ENCODE data around the gene AMIGO2. TPM values are rescaled to one million over a fixed set of nuclear protein-coding genes. Genes with fewer than 3 reads are reported as not detected.

The AMIGO2 gene, protein sequence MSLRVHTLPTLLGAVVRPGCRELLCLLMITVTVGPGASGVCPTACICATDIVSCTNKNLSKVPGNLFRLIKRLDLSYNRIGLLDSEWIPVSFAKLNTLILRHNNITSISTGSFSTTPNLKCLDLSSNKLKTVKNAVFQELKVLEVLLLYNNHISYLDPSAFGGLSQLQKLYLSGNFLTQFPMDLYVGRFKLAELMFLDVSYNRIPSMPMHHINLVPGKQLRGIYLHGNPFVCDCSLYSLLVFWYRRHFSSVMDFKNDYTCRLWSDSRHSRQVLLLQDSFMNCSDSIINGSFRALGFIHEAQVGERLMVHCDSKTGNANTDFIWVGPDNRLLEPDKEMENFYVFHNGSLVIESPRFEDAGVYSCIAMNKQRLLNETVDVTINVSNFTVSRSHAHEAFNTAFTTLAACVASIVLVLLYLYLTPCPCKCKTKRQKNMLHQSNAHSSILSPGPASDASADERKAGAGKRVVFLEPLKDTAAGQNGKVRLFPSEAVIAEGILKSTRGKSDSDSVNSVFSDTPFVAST
- total RNA-seq: 1 to 10 TPM; 1.5 to 3.4 (median 3.1) TPM

DNA sequence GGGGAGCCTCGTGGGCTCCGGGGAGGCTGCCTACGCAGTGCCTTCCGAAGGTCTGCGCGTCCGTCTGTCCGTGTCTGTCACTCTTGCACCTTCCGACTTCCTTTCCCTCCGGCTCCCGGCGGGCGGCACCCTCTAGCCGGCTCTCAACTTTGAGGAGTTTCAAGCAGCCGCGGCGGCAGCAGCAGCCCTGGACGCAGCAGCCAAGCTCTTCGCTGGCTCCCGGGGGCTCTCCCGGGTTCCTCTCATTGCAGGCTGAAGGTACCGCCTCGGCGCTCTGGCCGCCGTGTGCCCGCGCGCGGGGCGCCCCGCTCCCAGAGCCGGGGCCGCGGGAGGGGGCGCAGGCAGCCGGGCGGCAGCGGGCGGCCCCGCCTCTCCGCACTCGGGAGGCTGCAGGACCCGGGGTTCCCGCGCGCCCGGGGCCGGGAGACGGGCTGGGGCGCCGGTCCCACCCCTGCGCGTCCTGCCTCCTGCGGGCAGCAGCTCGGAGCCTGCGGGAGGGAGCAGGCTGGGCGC lies at the start of gene AMIGO2, which contains the start of gene PCED1B:
TSS of gene AMIGO2 (minus strand) at position 492 of the 513 bp plus-strand sequence. CDS start 957 bp downstream, outside the sequence.
TSS of gene PCED1B (plus strand) at position 154 of the 513 bp plus-strand sequence. CDS start 155,443 bp downstream, outside the sequence.
- TF ChIP-seq, protein P1, sequence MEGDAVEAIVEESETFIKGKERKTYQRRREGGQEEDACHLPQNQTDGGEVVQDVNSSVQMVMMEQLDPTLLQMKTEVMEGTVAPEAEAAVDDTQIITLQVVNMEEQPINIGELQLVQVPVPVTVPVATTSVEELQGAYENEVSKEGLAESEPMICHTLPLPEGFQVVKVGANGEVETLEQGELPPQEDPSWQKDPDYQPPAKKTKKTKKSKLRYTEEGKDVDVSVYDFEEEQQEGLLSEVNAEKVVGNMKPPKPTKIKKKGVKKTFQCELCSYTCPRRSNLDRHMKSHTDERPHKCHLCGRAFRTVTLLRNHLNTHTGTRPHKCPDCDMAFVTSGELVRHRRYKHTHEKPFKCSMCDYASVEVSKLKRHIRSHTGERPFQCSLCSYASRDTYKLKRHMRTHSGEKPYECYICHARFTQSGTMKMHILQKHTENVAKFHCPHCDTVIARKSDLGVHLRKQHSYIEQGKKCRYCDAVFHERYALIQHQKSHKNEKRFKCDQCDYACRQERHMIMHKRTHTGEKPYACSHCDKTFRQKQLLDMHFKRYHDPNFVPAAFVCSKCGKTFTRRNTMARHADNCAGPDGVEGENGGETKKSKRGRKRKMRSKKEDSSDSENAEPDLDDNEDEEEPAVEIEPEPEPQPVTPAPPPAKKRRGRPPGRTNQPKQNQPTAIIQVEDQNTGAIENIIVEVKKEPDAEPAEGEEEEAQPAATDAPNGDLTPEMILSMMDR (IDR thresholded peaks at IDR 0.05): no peak
- TF ChIP-seq POLR2A (IDR thresholded peaks at IDR 0.05): no peak
- intact Hi-C loops (cut with DNase I; ENCODE audit: low total_unique reads): no loop called here
- peak; percentile 46 to 94 for DNase-seq (ENCODE audit: low spot score in 2 of 2)

DNA sequence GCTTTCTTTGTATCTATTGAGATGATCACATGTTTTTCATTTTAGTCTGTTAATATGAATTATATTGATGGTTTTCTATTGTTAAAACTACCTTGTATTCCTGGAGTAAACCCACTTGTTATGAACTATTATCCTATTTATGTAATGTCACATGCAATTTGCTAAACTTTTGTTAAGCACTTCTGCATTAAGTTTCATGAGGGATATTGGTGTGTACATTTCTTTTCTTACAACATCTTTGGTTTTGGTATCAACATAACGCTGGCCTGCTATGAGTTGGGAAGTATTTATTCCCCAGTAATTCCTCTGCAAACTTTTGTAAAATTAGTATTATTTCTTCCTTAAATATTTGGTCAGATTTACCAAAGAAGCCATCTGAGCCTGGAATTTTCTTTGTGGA lies 46.5 kb upstream of the AMIGO2 start:
- 100% methylated on average over 1 of the region's 1 CpG for WGBS, 2 donors
- no peak overlapping the region for H3K4me3 ChIP-seq (ENCODE audit: low read depth, poor library complexity, severe bottlenecking)
- TF ChIP-seq, protein P1 (IDR thresholded peaks at IDR 0.05): no peak
- TF ChIP-seq POLR2A (IDR thresholded peaks at IDR 0.05): no peak
- intact Hi-C loops (cut with DNase I; ENCODE audit: low total_unique reads): no loop called here
- no peak for DNase-seq (ENCODE audit: low spot score in 2 of 2)

More for the DNA sequence above, at the start of gene AMIGO2, which contains the start of gene PCED1B:
- peak within 1 kb of the TSS; percentile 71 for H3K4me3 ChIP-seq (ENCODE audit: low read depth, poor library complexity, severe bottlenecking)
- WGBS, 2 donors: 0 to 1% methylated on average over 35 to 40 of the region's 58 CpGs

DNA sequence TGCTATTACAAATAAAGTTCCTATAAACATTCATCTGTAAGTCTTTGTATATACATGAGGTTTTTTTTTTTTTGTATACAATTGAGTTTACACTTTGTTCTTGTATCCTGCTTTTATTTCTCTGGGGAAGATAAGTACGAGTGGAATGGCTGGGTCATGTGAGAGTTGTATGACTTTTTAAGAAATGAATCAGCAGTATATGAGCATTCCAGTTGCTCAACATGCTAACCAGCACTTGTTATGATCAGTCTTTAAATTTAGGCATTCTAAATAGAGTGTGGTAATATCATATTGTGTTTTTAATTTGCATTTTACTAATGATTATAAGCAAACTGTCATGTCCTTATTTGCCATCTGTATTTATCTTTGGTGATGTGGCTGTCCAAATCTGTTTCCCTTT lies 44.7 kb upstream of the AMIGO2 start:
- intact Hi-C loops (cut with DNase I; ENCODE audit: low total_unique reads): no loop called here
- no peak overlapping the region for H3K4me3 ChIP-seq (ENCODE audit: low read depth, poor library complexity, severe bottlenecking)
- no peak for DNase-seq (ENCODE audit: low spot score in 2 of 2)
- TF ChIP-seq, protein P1 (IDR thresholded peaks at IDR 0.05): no peak
- no peak for TF ChIP-seq POLR2A (IDR thresholded peaks at IDR 0.05)
- 36 to 43% methylated on average over 1 of the region's 1 CpG for WGBS, 2 donors

DNA sequence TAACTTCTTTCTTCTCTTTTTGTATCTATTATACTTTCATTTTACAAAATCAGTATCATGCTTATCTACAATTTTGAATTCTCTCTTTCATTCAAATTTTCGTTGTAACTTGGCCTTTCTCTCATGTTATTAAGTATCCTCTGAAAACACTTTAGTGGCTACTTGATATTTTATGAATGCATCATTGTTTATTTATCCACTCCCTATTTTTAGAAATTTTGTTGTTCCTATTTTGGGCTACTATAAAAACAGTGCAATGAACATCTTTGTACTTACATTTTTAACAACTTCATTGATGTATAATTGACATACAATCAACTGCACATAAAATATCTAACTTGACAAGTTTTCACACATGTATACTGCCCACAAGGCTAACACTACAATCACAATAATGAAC lies 44.0 kb upstream of the AMIGO2 start:
- TF ChIP-seq, protein P1 (IDR thresholded peaks at IDR 0.05): no peak
- TF ChIP-seq POLR2A (IDR thresholded peaks at IDR 0.05): no peak
- 47 to 51% methylated on average over 1 of the region's 1 CpG for WGBS, 2 donors
- intact Hi-C loops (cut with DNase I; ENCODE audit: low total_unique reads): no loop called here
- no peak for DNase-seq (ENCODE audit: low spot score in 2 of 2)
- H3K4me3 ChIP-seq (ENCODE audit: low read depth, poor library complexity, severe bottlenecking): no peak overlapping the region

DNA sequence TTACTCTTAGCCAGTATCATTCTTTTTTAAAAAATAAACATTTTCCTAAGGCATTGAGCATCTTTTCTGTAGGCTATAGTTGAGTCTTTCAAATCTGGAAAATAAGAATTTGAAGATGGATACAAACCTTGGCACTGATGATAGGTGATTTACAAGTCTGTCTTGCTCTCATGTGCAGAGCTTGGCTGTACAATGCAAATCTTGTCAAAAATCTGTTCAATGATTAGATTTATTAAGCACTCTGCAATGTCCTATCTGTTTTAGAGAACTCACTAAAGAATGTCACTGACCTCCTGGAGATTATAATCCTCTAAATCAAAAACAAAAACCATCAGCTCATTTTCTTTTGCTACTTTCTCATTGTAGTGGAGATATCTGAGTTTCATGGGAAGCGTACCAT lies 42.8 kb upstream of the AMIGO2 start:
- no peak for DNase-seq (ENCODE audit: low spot score in 2 of 2)
- WGBS, 2 donors: 100% methylated on average over 1 of the region's 1 CpG
- no peak overlapping the region for H3K4me3 ChIP-seq (ENCODE audit: low read depth, poor library complexity, severe bottlenecking)
- TF ChIP-seq POLR2A (IDR thresholded peaks at IDR 0.05): no peak
- intact Hi-C loops (cut with DNase I; ENCODE audit: low total_unique reads): no loop called here

DNA sequence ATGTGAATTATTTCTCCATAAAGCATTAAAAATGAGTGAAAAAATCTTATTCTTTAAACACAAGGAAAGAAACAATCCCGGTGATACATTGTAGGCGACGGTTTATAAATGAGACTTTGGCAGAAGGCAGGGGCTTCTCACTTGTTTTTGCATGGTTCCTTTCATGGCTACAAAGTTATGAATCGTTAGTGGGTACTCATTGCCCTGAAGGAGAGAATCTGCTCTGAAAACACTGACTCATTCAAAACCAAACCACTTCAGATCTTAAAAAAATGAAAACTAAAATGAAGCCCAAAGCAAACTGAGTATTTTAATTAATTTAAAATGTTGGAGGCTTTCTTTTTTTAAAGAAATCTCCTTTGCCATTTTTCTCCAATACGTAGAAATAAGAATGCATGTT lies 41.4 kb upstream of the AMIGO2 start:
- 74 to 76% methylated on average over 5 of the region's 5 CpGs for WGBS, 2 donors
- TF ChIP-seq, protein P1 (IDR thresholded peaks at IDR 0.05): no peak
- no peak for TF ChIP-seq POLR2A (IDR thresholded peaks at IDR 0.05)

More for the DNA sequence above, 41.4 kb upstream of the AMIGO2 start:
- intact Hi-C loops (cut with DNase I; ENCODE audit: low total_unique reads): no loop called here
- DNase-seq (ENCODE audit: low spot score in 2 of 2): no peak
- no peak overlapping the region for H3K4me3 ChIP-seq (ENCODE audit: low read depth, poor library complexity, severe bottlenecking)

Measured in lower leg skin (tissue), 4 donors.